DMS53 (cell line): ENCODE data around the gene NINJ2.
"Not testable (repeated sequence)": the region's sequence is repeated elsewhere in the genome, so short reads cannot be mapped to it uniquely, and the experiment has no call there.

Experiments
- DNase-seq: peaks from one replicate; lab custom pipeline; 2025; lab: John Stamatoyannopoulos, UW

The NINJ2 gene

DNA sequence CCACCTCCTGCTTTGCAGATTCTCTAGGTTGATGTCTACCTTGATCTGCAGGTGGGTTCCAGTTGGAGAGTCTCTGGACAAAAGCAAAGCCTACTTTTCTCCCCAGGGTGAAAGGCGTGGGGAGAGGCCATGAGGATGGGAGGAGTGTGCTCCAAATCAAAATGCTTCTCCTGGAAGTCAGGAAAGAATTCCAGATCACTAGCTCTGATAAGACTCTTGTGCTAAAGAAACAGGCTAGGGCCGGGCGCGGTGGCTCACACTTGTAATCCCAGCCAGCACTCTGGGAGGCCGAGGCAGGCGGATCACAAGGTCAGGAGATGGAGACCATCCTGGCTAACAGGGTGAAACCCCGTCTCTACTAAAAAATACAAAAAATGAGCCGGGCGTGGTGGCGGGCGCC, 21.9 kb downstream of the NINJ2 start:
- not testable (repeated sequence) for DNase-seq

DNA sequence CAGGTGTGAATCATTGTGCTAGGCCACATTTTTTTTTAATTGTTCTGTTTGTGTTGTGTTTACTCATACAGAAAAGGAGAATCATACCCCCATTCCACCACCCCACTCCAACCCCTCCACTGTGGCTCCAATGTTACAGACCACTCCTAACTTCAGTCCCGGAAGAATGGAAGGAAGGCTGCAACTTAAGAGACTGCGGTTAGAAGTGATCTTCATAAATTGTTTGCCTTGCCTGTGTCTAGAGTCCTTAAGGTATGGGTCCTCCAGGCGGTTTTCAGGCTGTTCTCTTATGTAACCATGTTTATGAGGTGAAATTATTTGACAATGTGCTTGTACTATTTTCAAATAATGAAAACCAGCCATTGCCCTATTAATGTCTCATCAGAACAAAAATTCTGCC, 22.5 kb downstream of the NINJ2 start:
- DNase-seq: no peak

DNA sequence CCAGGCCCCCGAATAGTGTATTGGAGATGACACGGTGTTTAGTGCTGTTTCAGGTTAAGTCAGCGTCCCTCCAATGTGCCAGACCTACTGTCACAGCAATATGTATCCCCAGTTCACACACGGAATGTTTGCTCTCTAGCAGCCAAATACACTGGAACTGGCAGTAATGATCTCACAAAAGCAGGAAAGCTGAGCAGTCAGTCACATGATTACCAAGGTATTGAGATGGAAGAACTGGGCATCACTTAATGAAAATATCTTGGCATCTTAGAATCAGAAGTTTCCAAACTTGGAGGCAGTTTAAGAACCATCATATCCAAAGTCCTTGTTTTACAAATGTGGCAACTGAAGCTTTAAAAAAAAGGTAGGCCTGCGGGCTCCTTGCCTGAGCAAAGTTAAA, 23.3 kb downstream of the NINJ2 start:
- DNase-seq: no peak

DNA sequence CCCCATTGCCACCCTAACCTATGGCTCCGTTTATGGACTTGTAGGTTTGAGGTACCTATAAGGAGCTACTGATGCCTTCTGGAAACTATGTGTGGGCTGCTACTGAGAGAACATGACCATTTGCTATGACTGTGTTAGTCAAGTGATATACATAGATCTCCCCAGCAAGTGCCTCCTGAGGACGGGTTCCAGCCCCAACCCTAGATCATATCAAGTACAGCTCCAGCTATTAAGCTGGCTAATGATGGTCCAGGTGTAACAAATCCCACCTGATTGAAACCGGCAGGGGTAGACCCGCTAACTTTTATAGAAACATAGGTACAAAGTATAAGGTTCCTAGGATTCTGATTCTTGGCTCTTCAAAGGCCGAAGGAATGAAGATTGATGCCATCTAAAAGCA, 23.7 kb downstream of the NINJ2 start:
- DNase-seq: no peak

DNA sequence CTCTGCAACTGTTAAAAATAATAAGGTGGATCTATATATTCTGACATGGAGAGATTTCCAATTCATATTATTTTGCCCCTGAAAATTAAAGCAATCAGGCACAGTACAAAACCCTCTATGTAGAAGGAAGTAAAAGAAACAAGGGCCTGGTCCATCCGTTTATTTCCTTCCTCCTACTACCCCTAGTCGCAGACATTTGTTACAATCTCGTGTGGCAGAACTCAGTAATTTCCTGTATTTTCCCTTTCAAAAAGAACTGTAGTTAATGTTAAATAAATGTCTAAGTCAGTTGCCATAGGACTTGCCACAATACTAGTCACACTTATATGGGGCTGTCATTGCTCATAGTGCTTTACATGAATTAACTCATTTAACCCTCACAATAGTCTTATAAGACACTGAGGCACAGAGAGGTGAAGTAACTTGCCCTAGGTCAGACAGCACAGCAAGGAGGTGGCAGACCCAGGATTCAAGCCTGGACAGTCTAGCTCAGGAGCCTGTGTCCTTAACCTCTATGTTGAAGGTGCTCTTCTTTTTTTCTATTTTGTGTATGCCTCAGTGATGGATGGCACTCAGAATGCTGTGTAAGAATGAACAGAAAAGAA, 24.2 kb downstream of the NINJ2 start:
- DNase-seq: no peak

DNA sequence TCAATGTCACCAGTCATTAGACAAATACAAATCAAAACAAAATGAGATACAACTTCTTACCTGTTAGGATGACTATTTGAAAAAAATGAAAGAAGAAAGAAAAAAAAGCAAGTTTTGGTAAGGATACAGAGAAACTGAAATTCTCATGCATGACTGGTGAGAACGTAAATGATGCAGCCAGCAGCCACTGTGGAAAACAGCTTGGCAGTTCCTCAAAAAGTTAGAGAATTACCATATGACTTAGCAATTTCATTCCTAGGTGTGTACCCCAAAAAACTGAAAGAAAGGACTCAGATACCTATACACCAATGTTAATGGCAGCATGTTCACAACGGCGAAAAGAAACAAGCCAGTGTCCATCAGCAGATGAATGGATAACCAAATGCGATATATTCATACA, 26.6 kb downstream of the NINJ2 start:
- DNase-seq: no peak

DNA sequence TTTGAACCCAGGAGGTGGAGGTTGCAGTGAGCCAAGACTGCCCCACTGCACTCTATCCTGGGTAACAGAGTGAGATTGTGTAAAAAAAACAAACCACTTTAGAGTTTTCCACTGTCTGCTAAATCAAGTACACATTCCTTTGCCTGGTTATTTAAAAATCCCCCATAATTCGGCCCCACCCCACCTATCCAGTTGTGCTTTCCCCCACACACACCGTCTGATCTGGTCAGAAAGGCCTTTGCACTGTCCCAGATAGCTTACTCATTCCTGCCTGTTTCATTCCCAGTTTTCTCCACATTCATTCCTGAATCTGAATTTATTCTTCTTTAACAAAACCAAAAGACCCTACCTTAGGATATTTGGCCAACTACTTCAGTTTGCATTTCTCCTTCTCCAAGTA, 29.5 kb downstream of the NINJ2 start:
- no peak for DNase-seq

DNA sequence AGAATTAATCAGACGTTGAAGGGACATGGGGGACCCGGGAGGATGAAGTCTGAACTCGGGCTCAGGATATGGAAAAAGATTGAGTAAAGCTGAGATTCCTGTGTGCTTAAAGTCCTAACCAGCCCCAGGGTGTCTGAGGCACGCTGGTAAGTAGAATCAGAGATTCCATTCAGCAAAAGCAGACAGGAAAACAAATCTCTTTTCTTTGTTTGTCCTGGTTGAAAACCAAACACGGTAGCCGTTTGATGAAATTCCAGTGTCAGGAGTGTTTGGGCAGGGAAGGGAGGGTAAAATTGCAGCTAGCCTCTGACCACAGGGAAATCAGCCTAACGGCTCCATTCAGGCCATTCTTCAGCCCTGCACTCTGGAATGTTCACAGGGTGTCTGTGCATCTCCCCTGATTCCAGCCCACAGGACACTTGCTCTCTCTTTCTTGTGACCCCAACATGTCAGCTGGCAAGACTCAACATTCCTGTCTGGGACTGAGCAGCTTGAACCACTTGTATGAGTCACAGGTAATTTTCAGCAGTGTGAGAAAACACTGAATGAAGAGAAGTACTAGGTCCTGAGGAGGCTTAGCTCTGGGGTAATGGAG, 31.0 kb downstream of the NINJ2 start:
- DNase-seq: peak; percentile 86

DNA sequence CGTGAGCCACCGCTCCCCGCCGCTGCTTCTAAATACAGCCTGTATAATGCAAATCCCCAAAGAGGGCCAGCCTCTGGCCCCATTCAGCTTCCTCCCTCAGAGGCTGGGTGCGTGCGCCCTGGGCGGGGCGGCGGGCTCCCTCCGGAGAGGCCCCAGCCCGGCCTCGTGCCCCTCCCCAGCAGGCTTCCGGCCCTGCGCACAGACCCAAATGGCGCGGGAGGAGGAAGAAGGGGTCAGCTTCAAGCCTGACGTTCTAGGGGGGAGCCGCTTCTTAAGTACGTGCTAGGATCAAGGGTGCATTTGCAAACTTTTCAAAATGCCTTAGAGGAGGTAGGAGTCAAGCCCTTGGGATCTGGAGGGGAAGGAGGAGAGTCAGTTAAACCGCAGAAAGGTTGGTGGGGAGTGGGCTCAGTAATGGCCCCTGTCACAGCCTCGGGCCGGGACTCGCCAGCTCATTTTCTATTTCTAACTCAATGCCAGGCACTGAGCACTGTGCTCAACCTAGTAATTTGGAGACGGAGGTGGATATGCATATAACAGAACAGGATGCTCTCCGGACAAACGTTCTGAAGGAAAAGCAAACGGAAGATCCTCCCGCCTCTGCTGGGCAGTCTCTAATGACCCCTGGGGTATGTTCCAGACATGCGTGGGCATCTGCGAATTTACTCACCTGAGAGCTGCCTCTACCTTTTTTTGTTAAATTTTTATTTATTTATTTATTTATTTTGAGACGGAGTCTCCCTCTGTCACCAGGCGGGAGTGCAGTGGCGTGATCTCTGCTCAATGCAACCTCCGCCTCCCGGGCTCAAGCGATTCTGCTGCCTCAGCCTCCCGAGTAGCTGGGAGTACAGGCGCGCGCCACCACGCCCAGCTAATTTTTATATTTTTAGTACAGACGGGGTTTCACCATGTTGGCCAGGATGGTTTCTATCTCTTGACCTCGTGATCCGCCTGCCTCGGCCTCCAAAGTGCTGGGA, 32.3 kb downstream of the NINJ2 start:
- no peak for DNase-seq

DNA sequence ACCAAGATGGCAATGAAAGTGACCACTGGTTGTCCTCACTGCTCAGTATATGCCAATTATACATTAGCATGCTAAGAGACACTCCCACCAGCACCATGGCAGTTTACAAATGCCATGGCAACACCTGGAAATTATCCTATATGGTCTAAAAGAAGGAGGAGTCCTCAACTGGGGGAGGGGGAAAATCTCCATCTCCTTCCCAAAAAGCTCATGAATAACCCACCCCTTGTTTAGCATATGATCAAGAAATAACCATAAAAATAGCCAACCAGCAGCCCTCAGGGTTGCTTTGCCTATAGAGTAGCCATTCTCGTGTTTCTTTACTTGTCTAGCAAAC, 34.5 kb downstream of the NINJ2 start:
- not testable (repeated sequence) for DNase-seq

DNA sequence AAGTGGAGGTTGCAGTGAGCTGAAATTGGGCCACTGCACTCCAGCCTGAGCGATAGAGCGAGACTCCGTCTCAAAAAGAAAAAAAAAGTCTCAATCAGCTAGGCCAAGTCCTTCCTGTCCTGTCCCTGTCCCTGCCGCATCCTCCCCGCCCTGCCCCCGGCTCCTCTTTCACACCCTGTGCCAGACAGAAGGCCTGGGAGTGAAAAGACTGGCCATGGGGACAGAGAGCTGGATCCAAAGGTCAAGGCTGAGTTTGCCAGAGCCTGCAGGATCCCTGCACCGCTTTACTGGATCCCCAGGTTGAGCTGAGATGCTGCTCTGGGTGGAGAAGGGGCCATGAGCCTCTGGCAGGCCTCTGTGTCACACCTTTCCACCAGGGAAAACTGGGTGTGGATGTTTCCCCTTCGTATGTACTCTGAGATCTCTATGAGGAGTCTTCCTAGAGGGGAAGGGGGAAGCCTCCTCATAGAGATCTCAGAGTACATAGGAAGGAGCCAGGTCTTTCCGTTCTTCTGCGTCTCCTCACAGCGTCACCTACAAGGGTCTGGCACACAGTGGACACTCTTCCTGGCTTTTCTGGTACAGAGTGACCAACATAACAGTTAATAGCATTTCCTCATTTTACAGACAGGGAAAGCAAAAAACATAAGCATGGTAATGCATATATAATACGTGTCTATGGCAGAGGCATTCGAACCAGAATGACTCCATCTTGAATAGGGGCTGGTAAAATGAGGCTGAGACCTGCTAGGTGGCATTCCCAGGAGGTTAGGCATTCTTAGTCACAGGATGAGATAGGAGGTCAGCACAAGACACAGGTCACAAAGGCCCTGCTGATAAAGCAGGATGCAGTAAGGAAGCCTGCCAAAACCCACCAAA, 35.1 kb downstream of the NINJ2 start:
- no peak for DNase-seq

DNA sequence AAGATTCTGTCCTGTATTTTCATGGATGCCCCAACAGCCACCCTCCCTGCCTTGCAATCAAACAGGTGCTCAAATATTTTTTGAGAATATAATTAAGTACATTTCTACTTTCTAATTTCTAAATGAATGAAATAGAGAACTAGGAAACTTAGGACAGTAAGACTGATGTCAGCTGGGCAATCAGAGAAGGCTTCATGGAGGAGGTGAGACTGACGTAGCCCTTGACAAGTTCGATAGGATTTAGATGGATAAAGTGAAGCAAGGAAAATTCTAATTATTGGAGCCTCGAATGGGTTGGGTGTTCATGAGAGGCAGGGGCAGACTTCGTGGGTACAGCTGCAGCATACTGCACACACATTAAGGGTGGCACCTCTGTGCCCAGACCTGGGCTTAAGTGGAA, 36.0 kb downstream of the NINJ2 start:
- DNase-seq: no peak

DNA sequence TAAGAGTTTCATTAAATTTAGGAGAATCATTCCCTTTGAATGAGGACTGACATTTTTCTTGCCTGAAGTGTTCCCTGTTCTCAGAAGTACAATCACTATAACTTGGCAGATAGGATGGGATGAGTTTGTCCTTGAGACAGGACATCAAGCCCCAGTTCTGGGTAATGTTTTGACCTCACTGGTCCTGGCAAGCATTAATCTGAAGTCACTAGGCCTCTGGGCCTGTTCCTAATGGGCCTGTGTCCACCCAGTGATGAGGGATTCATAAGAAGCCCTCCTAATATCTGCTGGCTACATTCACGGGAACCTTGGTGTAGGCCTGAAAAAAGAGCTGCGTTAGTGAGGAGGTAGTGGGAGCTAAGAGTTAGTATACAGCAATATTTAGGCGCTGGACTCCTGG, 37.2 kb downstream of the NINJ2 start:
- no peak for DNase-seq

DNA sequence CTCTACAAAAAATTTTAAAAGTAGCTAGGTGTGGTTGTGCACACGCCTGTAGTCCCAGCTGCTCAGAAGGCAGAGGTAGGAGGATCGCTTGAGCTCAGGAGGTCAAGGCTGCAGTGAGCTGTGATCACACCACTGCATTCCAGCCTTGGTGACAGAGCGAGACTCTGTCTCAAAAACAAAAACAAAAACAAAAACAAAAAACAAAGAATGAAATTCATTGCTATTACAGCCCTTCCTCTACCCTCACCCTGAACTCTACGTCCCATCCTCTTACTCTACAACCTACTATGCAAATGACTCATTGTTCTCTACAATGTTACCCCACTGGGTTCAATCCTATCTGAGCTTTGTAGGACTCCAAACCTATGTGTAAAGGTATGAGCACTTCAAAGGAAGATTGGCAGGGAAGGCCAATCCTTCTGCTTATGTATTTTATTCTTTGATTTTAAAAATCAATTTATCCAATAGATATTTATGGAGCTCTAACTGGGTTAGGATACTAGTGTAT, 39.3 kb downstream of the NINJ2 start:
- no peak for DNase-seq

DNA sequence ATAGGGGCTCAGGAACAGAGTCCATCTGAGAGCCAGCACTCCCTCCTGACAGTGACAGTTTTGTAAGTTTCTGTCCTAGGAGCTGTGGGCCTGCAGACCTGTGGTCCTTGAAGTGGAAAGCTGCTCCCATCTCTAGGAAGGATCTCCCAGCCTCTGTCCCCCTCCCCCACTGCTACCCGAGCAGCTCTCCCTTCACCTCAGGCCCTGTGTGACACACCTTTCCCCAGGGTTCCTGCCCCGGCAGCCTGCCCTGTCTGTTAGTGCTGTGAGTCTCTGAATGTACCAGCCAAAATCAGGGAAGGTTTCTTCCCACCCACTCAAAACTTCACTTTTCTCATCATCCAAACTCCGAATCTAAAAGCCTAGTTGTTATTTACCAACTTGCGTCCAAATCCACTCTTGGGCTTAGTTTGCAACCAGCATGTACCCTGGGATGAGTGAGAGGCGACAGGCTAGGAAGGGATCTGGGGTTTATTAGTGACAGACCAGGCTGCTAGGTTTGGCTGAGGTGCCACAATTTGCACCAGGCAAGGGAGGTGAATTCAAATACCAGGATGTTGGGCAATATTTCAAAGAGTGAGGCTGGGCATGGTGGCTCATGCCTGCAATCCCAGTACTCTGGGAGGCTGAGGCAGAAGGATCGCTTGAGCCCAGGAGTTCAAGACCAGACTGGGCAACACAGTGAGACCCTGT, 39.9 kb downstream of the NINJ2 start:
- DNase-seq: no peak

DNA sequence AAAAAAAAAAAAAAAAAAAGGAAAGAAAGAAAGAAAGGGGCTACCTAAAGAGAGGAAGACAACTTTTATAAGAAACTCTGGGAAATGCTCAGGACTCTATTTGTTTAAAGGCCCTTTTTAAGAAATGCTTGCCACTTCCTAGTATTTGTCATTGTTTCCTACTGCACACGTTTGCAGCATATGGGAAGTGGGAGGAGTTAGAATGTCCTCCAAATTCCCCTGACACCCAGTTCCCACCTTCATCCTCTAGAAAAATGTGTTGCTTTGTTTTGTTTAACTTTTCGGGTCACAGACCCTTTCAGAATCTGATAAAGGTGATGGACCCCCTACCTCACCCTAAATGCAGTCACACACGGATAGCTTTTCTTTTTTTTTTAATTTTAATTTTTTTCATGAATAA, 40.8 kb downstream of the NINJ2 start:
- no peak for DNase-seq

DNA sequence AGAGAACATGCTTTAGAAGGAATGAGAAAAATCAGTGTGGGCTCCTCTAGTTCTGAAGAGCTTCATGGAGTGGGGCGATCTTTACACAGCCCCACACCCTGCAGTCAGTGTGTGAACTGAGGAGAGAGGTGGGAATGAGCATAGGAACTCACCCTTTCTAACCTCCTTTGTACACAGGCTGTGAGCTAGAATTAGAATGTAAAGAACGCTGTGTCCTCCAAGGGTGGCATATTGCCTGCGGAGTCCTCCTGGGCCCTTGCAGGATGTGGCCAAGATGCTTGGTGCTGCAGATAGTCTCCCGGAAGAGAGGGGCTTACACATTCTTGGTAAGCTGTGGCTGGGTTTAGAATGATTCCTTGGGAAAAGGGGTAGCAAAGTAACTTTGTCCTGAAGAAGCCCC, 43.9 kb downstream of the NINJ2 start:
- DNase-seq: no peak

DNA sequence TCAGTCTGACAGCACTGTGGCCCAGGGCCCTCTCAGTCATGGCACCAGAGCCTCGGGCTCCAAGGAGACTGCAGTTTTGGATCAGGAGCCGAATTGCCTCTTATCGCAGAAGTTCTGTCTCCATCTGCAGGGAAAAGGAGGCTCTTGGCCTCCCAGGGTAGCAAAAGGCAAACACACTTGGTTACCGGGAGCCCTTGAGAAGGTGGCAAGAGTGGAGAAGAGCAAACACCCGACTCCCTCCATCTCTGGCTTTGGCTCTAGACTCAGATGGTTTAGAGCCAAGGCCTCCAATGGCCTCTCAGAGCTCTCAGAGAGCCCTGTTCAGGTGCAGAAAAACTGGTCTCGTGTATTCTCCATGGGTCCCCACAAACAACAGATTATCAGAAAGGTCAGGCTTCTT, 44.6 kb downstream of the NINJ2 start:
- DNase-seq: no peak

DNA sequence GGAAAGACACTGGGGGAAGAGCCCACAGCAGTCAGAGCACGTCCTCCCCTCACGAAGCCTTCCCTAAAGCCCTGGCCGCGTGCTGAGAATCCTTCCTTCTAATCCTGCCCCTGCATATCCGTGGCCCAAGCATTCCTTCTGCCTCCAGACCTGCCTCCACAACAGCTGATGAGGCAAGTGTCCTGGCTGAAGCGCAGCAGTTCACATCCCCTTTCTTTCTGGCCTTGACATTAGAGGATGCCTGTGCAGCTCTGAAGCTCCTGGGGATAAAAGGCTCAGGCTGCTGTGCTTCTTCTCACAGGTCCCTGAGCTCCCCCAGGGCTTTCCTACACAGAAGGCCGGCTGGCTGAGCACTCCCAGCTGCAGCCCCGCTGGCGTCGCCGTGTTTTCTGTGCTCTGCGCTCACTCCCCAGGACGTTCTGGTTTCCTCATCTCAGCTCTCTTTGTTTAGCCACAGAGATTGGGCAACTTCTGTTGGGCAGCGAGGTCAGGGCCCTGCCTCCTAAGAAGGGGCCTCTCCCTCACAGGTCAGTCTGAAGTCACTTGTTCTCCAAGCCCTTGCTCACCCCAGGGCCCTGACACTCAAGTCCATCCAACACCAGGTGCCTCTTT, 45.8 kb downstream of the NINJ2 start:
- DNase-seq: no peak

DNA sequence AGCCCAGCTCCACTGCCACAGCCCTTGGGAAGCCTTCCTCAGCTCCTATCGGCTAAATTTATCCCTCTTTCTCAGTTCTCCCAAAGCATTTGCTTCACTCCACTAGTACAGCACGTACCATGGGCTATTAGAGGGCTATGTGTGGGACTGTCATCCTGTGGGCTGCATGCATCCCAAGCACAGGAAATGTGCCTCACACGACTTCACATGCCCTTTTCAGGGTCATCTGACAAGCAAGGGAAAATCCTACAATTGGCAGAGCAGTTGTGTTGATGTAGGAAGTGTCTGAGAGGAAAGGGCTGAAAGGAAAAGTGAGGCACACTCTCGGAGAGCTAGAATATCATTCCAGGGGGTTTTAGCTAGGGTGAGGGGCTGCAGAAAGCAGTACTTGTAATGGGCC, 47.6 kb downstream of the NINJ2 start:
- no peak for DNase-seq

DNA sequence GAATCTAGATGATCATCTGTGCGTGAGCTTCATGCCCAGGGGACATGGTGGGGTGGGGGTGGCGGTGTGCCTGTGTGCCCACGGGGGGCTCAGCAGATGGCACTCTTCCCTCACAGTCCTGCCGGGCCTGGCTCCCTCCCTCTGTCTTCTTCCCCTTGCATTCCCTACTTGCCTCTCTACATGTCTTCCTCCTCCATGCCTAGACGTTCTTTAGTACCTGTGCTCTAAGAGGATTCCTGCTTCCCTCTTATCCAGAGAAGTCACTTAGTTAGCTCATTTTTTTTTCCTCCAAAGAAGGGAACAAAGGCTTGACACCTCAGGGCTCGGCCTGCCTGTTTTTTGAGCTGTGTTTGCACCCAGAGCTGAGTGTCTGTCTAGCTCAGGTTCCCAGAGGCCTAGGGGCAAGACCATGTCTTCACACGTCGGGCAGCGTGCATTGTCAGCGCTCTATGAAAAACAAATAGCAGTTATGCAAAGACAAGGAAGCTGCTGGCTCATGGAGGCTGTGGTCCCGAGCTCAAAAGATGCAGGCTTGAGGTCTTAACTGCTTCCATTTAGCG, 48.8 kb downstream of the NINJ2 start:
- DNase-seq: peak; percentile 53
